ENCODE measurements around the gene DKK2. TPM values are rescaled to one million over a fixed set of nuclear protein-coding genes. Genes with fewer than 3 reads are reported as not detected.

The DKK2 gene
- total and polyA plus RNA-seq, 2 donors (not counting 3 experiments of a cell fraction or from before 2014, with no cell fraction given): 0.14 to 0.24 TPM

- TF ChIP-seq FOS (IDR thresholded peaks at IDR 0.05; ENCODE audit: borderline replicate concordance, insufficient read depth, low read length) (no peak), GATA2 (IDR thresholded peaks at IDR 0.05; ENCODE audit: insufficient read depth, insufficient read length, low read depth, low read length) (no peak), MAX (IDR thresholded peaks at IDR 0.05; ENCODE audit: insufficient read depth, insufficient read length) (no peak), MYC (IDR thresholded peaks at IDR 0.05; ENCODE audit: low read depth, low read length) (no peak), JUN (IDR thresholded peaks at IDR 0.05; ENCODE audit: borderline replicate concordance, insufficient read depth, insufficient read length, low read depth) (no peak), EZH2 (IDR thresholded peaks at IDR 0.05; ENCODE audit: borderline replicate concordance, low read depth, low read length, severe bottlenecking) (no peak)
- TF ChIP-seq, protein P1, sequence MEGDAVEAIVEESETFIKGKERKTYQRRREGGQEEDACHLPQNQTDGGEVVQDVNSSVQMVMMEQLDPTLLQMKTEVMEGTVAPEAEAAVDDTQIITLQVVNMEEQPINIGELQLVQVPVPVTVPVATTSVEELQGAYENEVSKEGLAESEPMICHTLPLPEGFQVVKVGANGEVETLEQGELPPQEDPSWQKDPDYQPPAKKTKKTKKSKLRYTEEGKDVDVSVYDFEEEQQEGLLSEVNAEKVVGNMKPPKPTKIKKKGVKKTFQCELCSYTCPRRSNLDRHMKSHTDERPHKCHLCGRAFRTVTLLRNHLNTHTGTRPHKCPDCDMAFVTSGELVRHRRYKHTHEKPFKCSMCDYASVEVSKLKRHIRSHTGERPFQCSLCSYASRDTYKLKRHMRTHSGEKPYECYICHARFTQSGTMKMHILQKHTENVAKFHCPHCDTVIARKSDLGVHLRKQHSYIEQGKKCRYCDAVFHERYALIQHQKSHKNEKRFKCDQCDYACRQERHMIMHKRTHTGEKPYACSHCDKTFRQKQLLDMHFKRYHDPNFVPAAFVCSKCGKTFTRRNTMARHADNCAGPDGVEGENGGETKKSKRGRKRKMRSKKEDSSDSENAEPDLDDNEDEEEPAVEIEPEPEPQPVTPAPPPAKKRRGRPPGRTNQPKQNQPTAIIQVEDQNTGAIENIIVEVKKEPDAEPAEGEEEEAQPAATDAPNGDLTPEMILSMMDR (IDR thresholded peaks at IDR 0.05; ENCODE audit: extremely low read depth in 1 of 2, insufficient read depth in 1 of 2, low read depth in 1 of 2, low read length in 2 of 2): no peak
- intact Hi-C loops (cut with micrococcal nuclease): no loop called here
- Histone ChIP-seq H2AFZ (ENCODE audit: low read depth, low read length) (no peak overlapping the region), H3K4me2 (ENCODE audit: insufficient read depth, low read length) (no peak overlapping the region), H3K9ac (replicated peaks; ENCODE audit: extremely low read depth, insufficient read depth, low read length) (no peak overlapping the region), H3K27ac (ENCODE audit: insufficient read depth, low read depth, low read length) (no peak overlapping the region), H3K27me3 (ENCODE audit: control insufficient read depth in 2 of 2, insufficient read depth in 2 of 2, low read length in 2 of 2) (no peaks in the 10 kb centered on the region), H3K4me1 (ENCODE audit: control insufficient read depth, extremely low read depth, insufficient read depth, low read length) (no peaks in the 10 kb centered on the region), H3K79me2 (ENCODE audit: control insufficient read depth, insufficient read depth, low read length) (no peaks in the 10 kb centered on the region), H3K36me3 (ENCODE audit: control insufficient read depth in 2 of 2, extremely low read depth in 1 of 2, insufficient read depth in 2 of 2, low read length in 2 of 2) (no peaks in the 10 kb centered on the region), H3K9me3 (replicated peaks; ENCODE audit: control insufficient read depth, insufficient read depth, low read length) (no peaks in the 10 kb centered on the region), H4K20me1 (replicated peaks; ENCODE audit: control insufficient read depth, extremely low read depth, insufficient read depth, low read length) (no peaks in the 10 kb centered on the region), H3K9me1 (replicated peaks; ENCODE audit: control insufficient read depth, extremely low read depth, insufficient read depth, low read length) (no peaks in the 10 kb centered on the region), H3K4me3 (replicated peaks in 1 of 3; ENCODE audit: insufficient read depth in 1 of 3, low read depth in 1 of 3, low read length in 3 of 3) (no peak overlapping the region)
- no TSS peak for BruUV-seq (replicated peaks)
- DNase-seq (ENCODE audit: low read depth, low spot score) (no peak), FAIRE-seq (no peak)
- dilution Hi-C loops (cut with MboI; ENCODE audit: extremely low pct_ligation_motif_present, low sequenced_read_pairs): no loop called here
- CTCF ChIA-PET: no interaction called here
- POLR2A ChIA-PET: no interaction called here
Observed at GRCh38 chr4:106929248-106929647, 106.9 kb downstream of the DKK2 start.
